ENCODE results near the gene CRTC1. TPM values are rescaled to one million over a fixed set of nuclear protein-coding genes. Genes with fewer than 3 reads are reported as not detected.

Gene CRTC1
- total RNA-seq, 1 donor from 2014 or later: 7.2 TPM

DNA sequence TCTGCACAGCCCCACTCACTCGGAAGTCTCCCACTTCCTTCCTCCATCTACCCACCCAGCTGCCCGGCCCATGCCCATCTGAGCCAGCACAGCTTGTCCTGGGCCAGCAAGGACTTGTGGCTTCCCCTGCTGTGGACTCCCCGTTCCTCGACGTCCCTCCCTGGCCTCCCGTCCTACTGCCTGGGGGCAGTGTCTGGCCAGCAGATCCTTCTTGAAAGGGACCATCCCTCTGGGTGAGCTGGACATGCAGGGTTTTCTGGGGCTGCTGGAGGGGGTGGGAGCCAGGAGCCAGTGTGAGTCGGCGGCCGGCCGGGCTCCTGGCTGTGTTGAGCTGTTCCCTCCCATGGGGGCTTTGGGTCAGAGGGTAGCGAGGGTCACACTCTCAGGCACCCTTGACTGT lies 26.7 kb downstream of the CRTC1 start:
- no peak for DNase-seq
- Mint-ChIP-seq H3K27me3 (peaks cover 2% of the 10 kb centered on the region), H3K4me3 (no peak overlapping the region), H3K27ac (no peak overlapping the region), H3K4me1 (no peaks in the 10 kb centered on the region), H3K36me3 (ENCODE audit: low read depth) (no peaks in the 10 kb centered on the region), H3K9me3 (no peaks in the 10 kb centered on the region)
- intact Hi-C loops (cut with micrococcal nuclease): no loop called here

DNA sequence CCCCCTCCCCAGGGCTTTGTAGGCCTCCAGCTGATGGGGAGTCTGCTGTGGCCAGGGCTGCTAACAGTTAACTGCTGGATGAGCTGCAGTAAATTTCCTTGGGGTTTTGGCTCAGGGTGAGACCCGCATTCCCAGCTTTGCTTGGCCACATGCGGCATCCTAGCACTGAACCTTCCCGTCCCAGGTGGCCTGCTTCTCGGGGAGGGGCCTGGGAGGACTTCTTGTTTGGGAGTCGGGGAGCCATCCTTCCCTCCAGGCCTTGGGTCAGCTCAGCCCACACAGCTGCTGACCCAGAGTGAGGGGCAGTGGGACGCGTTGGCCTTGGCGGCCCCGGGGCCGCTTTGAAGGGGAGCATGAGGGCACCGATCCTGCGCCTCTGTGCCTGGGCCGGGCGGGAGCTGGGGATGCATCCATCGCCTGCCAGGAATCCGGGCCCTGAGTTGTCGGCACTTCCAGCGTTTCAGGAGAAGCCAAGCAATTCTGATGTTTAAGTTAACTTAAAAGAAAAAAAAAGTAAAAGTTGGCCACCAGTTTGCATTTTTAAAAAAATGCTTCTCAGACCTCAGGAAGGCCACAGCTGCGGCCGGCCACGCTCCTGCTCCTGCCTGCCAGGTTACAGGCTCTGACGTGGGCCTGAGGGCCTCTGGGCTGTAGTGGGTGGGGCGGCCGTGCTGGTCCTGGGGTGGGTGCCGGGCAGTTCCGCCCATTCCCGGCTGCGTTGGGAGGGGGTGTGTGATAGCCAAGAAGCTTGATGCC lies 27.7 kb downstream of the CRTC1 start:
- intact Hi-C loops (cut with micrococcal nuclease): no loop called here
- Mint-ChIP-seq H3K9me3 (no peaks in the 10 kb centered on the region), H3K36me3 (ENCODE audit: low read depth) (no peaks in the 10 kb centered on the region), H3K4me3 (no peak overlapping the region), H3K4me1 (no peaks in the 10 kb centered on the region), H3K27ac (no peak overlapping the region), H3K27me3 (peaks cover 2% of the 10 kb centered on the region)
- DNase-seq: no peak

DNA sequence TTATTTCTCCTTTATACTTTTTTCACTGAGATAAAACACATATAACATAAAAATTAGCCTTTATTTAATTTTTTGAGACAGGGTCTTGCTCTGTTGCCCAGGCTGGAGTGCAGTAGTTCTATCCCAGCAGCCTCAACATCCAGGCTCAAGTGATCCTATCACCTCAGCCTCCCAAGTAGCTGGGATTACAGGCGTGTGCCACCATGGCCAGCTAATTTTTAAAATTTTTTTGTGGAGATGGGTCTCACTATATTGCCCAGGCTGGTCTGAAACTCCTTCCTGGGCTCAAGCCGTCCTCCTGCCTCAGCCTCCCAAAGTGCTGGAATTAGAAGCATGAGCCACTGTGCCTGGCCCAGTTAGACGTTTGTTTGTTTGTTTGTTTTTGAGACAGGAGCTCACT lies 28.4 kb downstream of the CRTC1 start:
- Mint-ChIP-seq H3K4me1 (no peaks in the 10 kb centered on the region), H3K9me3 (no peaks in the 10 kb centered on the region), H3K27ac (no peak overlapping the region), H3K4me3 (no peak overlapping the region), H3K36me3 (ENCODE audit: low read depth) (no peaks in the 10 kb centered on the region), H3K27me3 (peaks cover 2% of the 10 kb centered on the region)
- DNase-seq: no peak
- intact Hi-C loops (cut with micrococcal nuclease): no loop called here

DNA sequence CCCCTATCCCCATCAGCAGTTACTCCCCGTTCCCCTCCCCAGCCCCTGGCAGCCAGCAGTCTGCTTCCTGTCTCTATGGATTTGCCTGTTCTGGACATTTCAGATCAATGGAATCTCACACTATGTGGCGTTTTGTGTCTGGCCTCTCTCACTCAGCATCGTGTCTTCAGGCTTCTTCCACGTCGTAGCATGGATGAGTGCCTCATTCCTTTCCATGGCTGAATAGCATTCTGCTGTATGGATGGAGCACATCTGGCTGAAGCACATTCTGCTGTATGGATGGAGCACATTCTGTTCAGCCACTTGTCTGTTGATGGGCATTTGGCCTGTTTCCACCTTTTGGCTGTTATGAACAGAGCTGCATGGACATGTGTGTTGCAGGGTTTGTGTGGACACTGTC lies 29.5 kb downstream of the CRTC1 start:
- H3K4me3 Mint-ChIP-seq: no peak overlapping the region
- H3K27ac Mint-ChIP-seq: no peak overlapping the region
- no peak for DNase-seq
- H3K27me3 Mint-ChIP-seq: no peaks in the 10 kb centered on the region
- H3K9me3 Mint-ChIP-seq: no peaks in the 10 kb centered on the region
- intact Hi-C loops (cut with micrococcal nuclease): no loop called here
- no peaks in the 10 kb centered on the region for H3K36me3 Mint-ChIP-seq (ENCODE audit: low read depth)
- H3K4me1 Mint-ChIP-seq: no peaks in the 10 kb centered on the region

DNA sequence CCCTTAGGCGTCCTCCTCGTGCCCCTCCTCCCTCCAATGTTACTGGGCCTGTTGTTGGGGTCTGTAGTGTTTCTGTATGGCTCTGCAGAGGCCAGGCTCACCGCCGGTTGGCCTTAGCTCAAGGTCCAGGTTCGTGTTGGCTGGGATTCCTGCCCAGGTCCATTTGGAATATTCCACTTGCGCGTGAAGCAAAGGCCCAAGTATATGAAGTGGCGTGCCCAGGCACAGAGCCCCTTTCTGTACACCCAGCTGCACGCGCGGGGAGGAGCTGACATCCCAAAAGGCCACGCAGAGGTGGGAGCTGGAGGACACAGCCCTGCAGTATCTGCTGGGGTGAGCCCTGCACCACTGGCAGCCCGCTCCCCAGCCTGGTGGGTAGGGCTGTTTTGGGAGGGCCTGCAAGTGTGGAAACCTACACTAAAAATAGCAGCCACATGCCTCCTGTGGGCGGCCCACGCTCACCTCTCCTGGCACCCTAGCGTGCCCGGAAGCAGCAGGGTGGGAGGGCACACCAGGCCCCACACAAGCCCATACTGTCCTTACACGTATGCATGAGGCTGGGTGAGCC lies 30.2 kb downstream of the CRTC1 start:
- Mint-ChIP-seq H3K4me1 (no peaks in the 10 kb centered on the region), H3K9me3 (no peaks in the 10 kb centered on the region), H3K4me3 (no peak overlapping the region), H3K27ac (no peak overlapping the region), H3K27me3 (no peaks in the 10 kb centered on the region), H3K36me3 (ENCODE audit: low read depth) (no peaks in the 10 kb centered on the region)
- intact Hi-C loops (cut with micrococcal nuclease): no loop called here
- DNase-seq: no peak

DNA sequence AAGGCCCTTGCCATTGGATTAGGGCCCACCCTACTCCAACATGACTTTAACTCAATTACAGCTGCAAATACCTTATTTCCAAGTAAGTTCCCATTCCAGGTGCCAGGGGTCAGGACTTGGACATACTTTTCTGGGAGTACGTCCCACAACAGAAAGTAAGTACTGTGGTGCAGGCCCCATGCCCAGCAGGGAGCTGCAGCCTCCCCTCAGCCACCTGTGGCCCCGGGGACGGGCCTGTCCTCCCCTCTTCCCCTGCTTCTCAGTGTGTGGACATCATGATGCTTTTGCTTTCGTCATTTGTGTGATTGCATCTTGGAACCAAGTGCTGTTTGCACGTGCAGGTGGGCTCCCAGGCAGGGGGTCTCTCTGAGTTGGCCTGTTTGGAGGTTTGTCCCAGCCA lies 31.9 kb downstream of the CRTC1 start:
- no peak overlapping the region for H3K27ac Mint-ChIP-seq
- H3K27me3 Mint-ChIP-seq: no peaks in the 10 kb centered on the region
- H3K4me3 Mint-ChIP-seq: no peak overlapping the region
- no peak for DNase-seq
- no peaks in the 10 kb centered on the region for H3K9me3 Mint-ChIP-seq
- intact Hi-C loops (cut with micrococcal nuclease): no loop called here
- no peaks in the 10 kb centered on the region for H3K4me1 Mint-ChIP-seq
- no peaks in the 10 kb centered on the region for H3K36me3 Mint-ChIP-seq (ENCODE audit: low read depth)

DNA sequence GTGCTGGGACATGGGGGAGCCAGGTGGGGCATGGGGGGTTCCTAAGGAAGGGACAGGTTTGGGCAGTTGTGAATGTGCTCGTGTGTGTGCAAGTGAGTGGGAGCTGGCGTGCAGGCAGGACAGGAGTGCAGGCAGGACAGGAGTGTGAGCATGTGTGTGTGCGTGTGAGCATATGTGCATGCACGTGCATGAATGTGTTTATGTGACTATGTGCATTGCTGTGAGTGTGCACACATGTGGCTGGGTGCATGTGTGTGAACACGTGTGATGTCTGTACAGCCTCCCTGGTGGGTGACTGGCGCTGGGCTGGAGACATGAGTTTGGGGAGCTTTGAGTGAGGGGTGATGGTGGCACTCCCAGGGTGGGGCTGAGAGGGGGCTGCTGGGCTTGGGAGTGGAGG lies 33.4 kb downstream of the CRTC1 start:
- no peaks in the 10 kb centered on the region for H3K27me3 Mint-ChIP-seq
- H3K27ac Mint-ChIP-seq: no peak overlapping the region
- DNase-seq: no peak
- intact Hi-C loops (cut with micrococcal nuclease): no loop called here
- no peaks in the 10 kb centered on the region for H3K9me3 Mint-ChIP-seq
- H3K4me1 Mint-ChIP-seq: no peaks in the 10 kb centered on the region
- no peaks in the 10 kb centered on the region for H3K36me3 Mint-ChIP-seq (ENCODE audit: low read depth)
- H3K4me3 Mint-ChIP-seq: no peak overlapping the region

DNA sequence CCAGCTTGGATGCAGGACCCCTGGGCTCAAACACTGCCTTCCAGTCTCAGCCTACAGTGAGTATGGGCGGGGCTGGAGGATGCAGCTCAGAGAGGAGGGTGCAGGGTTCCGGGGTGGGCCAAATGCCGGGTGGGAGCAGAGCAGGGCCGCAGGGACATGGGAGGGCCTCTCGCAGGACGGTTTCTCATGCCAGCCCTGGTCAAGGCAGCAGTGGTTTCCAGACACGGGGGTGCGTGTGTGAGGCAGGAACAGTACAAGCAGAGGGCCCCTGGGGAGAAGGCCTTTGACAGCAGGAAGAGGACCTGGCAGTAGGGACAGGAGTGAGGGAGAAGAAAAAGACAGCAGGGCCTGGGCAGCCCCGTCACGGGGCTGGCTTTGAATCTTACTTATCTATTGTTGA lies 34.1 kb downstream of the CRTC1 start:
- H3K36me3 Mint-ChIP-seq (ENCODE audit: low read depth): no peaks in the 10 kb centered on the region
- DNase-seq: no peak
- intact Hi-C loops (cut with micrococcal nuclease): no loop called here
- H3K27me3 Mint-ChIP-seq: no peaks in the 10 kb centered on the region
- no peak overlapping the region for H3K4me3 Mint-ChIP-seq
- no peaks in the 10 kb centered on the region for H3K9me3 Mint-ChIP-seq
- no peaks in the 10 kb centered on the region for H3K4me1 Mint-ChIP-seq
- no peak overlapping the region for H3K27ac Mint-ChIP-seq

DNA sequence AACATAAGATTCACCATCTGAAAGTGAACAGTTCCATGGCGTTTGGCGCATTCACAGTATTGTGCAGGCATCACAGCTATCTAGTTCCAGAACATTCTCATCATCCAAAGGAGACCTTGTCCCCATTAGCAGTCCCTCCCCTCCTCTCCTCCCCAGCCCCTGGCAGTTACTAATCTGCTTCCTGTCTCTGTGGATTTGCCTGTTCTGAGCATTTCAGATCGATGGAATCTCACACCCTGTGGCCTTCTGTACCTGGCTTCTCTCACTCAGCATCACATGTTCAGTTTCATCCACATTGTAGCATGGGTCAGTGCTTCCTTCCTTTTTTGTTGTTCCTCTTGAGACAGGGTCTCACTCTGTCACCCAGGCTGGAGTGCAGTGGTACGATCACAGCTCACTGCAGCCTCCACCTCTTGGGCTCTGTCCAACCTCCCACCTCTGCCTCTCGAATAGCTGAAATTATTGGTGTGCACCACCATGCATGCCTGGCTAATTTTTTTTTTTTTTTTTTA lies 34.6 kb downstream of the CRTC1 start:
- H3K4me3 Mint-ChIP-seq: no peak overlapping the region
- intact Hi-C loops (cut with micrococcal nuclease): no loop called here
- H3K27me3 Mint-ChIP-seq: no peaks in the 10 kb centered on the region
- H3K4me1 Mint-ChIP-seq: no peaks in the 10 kb centered on the region
- H3K27ac Mint-ChIP-seq: no peak overlapping the region
- H3K9me3 Mint-ChIP-seq: no peaks in the 10 kb centered on the region
- no peak for DNase-seq
- H3K36me3 Mint-ChIP-seq (ENCODE audit: low read depth): no peaks in the 10 kb centered on the region

DNA sequence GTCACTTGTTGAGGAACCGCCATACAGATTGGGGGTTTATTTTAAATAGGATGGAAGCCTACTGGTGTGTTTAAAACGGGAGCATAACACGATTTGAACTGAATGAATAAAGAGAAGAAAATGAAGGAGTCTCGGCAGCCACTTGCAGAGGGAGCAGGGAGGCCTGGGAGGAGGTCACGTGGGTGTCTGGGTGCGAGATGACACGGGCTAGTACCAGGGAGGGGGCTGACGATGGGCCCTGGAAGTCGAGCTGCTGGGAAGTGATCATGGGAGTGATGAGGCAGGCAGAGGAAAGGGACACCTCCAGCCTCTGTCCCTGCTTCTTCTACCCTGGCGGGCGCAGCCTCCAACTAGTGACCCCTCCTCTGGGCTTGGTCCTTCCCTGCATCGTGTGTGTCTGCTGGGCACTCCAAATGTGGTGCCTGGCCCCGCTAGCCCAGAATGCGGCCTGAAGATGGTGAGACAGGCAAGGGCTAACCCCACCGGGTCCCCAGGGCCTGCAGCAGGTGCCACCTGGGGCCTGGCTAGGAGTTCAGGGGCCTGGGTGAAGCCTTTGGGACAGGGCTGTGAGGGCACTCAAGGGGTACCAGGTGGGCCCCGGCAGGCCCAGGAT lies 35.5 kb downstream of the CRTC1 start:
- Mint-ChIP-seq H3K27me3 (no peaks in the 10 kb centered on the region), H3K9me3 (no peaks in the 10 kb centered on the region), H3K36me3 (ENCODE audit: low read depth) (no peaks in the 10 kb centered on the region), H3K27ac (no peak overlapping the region), H3K4me3 (no peak overlapping the region), H3K4me1 (peaks cover 3% of the 10 kb centered on the region)
- DNase-seq: no peak
- intact Hi-C loops (cut with micrococcal nuclease): no loop called here

DNA sequence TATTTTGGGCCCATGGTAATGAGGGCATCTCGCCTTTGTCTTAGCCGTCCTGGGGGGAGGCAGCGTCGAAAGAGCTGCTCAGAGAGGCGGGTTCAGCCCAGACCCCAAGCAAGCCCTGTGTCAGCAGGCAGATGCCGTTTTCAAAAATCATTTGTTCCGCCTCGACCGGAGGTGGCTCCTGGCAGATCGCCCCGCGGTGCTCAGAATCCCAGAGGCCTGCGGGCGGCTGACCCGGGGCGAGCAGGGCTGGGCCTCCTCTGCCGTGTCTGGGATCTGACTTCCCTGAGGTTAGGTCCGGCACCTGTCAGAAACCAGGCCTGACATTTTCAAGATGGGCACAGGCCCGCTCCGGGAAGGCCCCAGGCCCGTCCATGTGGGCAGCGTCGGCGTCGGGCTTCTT lies 36.1 kb downstream of the CRTC1 start:
- H3K27me3 Mint-ChIP-seq: no peaks in the 10 kb centered on the region
- intact Hi-C loops (cut with micrococcal nuclease): no loop called here
- H3K4me3 Mint-ChIP-seq: no peak overlapping the region
- peaks cover 5% of the 10 kb centered on the region for H3K4me1 Mint-ChIP-seq
- H3K9me3 Mint-ChIP-seq: no peaks in the 10 kb centered on the region
- no peak overlapping the region for H3K27ac Mint-ChIP-seq
- no peaks in the 10 kb centered on the region for H3K36me3 Mint-ChIP-seq (ENCODE audit: low read depth)
- DNase-seq: no peak

DNA sequence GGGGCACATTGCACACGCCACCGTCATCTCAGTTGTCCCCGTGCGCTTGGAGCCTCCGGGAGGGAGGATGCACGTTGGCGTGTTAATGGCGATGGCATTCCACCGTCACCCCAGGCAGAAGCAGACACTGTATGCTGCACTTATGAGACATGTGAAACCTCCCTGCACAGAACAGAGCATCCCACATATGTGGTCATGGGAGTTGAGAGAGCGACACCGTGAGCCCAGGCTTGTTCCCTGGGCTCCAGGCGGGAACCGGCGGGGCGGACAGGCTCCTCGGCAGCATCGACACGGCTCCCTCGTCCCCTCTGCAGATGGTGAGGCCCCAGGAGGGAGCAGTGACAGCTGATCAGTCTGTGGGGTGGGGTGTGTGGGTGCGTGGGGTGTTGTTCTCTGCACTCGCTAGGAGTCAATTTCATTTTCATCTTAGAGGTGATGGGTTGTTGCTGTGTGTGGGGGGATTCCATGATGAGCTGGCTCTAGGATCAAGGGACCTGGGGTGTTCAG lies 40.4 kb downstream of the CRTC1 start:
- peaks cover 5% of the 10 kb centered on the region for H3K4me1 Mint-ChIP-seq

DNA sequence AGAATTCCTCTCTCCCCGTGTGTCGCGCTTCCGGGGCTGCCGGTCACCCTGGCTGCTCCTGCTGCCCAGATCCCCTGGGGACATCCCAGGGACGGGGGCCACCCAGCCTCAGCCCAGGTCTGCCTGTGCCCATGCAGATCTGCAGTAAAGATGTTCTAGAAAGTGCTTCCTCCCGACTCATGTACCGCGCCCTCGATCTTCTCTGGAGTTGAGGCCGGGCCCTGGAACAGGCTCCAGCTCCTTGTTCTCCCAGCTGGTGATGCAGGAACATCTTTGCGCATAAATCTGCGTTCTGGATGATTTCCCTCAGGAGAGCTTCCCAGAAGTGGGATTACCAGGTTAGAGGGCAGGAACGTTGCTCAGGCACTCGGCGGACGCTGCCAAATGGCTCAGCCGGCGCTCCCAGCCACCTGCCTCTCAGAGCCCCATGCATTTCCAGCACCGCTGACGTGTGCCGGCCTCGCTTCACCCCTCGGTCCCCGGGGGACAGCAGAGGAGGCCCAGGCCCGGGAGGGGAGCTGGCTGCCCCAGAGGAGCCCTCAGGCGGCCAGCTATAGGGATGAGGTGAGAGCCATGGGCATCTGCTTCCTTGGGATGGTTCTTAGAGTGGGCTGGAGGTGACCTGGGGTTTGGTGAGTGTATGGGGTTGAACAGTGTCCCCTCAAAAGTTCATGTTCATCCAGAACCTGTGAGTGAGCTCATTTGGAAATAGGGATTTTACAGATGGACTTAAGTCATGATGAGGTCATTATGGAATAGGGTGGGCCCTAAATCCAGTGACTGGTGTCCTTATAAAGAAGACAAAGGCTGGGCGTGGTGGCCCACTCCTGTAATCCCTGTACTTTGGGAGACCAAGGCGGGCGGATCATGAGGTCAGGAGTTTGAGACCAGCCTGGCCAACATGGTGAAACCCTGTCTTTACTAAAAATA lies 42.6 kb downstream of the CRTC1 start:
- no peaks in the 10 kb centered on the region for H3K36me3 Mint-ChIP-seq (ENCODE audit: low read depth)
- H3K4me1 Mint-ChIP-seq: peaks cover 6% of the 10 kb centered on the region
- intact Hi-C loops (cut with micrococcal nuclease): no loop called here
- no peak overlapping the region for H3K27ac Mint-ChIP-seq
- DNase-seq: no peak
- H3K9me3 Mint-ChIP-seq: no peaks in the 10 kb centered on the region
- no peaks in the 10 kb centered on the region for H3K27me3 Mint-ChIP-seq
- H3K4me3 Mint-ChIP-seq: no peak overlapping the region

More for the DNA sequence above, 40.4 kb downstream of the CRTC1 start:
- intact Hi-C loops (cut with micrococcal nuclease): no loop called here
- DNase-seq: no peak
- no peak overlapping the region for H3K27ac Mint-ChIP-seq
- H3K27me3 Mint-ChIP-seq: no peaks in the 10 kb centered on the region
- H3K36me3 Mint-ChIP-seq (ENCODE audit: low read depth): no peaks in the 10 kb centered on the region
- H3K9me3 Mint-ChIP-seq: no peaks in the 10 kb centered on the region
- H3K4me3 Mint-ChIP-seq: no peak overlapping the region
